Fibroblast of peridontal ligament (primary cell): Measurements from ENCODE around the gene ZCCHC9.

Experiments used
- DNase-seq: peaks from one replicate; pipeline ENCODE4 v3.0.0-alpha.2; 2010; ENCODE audit errors: extremely low read depth

Gene ZCCHC9

DNA sequence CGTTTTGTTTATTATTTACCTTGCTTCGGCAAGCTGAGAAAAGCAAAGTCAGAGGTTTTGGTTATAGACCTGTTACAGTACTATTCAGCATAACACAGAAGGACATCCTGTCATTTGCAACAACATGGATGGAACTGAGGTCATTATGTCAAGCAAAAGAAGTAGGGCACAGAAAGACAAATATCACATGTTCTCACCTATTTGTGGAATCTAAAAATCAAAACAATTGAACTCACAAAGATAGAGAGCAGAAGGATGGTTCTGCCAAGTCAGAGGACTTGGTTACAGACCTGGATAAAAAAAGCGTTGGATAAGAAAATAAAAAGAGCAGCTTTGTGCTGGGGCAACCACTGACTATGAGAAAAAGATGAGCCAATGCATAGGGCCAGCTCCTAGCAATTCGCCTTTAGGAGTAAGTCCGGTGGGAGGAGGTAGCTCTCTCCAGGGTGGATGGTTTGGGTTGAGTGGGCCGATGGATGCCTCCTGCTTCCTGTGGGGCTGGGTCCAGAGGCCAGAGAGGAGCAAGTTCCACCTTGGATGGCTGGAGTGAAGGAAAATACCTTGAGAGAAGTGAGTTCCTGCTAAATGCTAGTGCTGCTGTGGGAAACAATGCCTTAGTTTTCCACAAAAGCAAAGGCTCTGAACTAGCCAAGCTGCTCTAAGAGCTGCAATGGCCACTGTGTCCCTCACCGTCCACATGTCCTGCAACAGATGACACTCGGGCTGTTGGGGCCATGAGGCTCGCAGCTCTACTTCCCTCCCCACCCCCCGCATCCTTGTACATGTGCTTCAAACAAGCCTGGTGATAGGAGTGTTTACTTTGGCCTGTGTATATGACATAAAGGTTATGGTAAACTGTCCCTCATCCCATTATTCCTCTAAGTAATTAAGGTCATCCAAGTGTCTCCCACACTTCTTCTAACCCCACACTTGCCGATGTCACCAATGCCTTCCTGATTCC is 54.2 kb downstream of the ZCCHC9 start:
- DNase-seq: no peak

DNA sequence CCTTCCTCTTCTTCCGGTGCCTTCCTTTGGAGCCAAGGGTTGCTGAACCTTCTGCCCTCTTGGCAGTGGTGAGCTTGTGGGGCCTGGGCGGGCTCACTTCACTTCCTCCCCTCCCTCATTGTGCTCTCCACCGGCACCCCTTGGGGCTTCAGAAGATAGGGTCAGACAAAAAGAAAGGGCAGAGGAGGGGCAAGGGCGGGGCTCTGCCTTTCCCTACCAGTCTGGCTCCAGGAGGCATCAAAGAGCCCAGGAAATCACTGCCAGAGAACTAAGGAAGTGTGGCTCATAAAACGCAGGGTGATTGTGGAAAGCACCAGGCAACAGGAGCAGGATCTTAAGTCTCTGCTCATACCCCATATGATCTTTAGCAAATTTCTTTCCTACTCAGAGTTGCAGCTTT is 57.7 kb downstream of the ZCCHC9 start:
- no peak for DNase-seq

DNA sequence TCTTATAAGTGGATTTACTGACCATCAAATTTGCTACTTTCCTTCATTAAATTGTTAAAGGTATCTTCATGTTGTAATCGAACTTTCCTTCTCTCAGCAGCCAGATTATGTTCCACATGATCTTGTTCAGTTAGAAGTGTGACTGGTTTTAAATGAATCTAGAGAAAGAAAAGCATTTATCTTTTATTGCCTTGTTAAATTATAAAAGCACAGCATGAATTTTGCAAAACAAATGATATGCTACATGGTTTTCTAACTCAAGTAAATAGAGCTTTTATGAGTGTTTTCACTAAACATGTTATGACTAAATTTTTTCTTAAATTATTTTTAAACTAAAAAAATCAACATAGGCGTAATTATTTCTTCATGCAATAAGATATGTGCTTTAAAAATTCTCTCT is 58.5 kb downstream of the ZCCHC9 start:
- no peak for DNase-seq

DNA sequence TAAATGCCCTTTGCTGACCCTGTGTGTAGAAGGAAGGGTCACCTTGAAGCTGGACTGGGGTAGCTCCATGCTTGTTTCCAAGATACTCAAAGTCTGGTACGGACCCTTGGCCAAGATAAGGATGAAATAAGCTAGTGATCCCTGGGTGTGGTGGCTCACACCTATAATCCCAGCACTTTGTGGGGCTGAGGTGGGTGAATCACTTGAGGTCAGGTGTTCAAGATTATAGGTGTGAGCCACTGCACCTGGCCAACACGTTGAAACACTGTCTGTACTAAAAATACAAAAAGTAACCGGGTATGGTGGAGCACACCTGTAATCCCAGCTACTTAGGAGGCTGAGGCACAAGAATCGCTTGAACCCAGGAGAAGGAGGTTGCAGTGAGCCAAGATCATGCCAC is 59.3 kb downstream of the ZCCHC9 start:
- no peak for DNase-seq

DNA sequence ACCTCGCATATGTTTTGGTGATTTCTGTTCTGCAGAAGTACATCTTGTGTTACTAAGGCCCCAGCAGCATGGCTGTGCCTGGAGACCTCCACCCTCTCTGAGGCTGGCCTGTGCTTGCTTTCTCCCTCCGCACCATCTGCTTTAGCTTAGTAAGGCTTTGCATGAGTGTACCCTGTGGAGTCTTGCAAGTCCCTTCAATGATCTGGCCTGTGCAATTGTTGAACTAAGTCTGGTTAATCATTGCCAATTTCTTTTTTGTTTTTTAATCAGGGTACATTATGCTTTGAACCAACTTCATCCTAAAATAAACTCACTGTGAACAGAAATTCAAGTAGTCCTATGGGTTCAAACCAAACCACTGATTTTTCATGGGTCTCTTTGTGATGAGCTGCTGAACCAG is 60.2 kb downstream of the ZCCHC9 start:
- DNase-seq: no peak
